HG03139 (cell line): Measurements from ENCODE around the gene MCHR1.

Experiments used
- ATAC-seq: cut with Tn5 transposase; IDR thresholded peaks from one replicate; pipeline ENCODE4 v1.9.1; 2021; ENCODE audit not compliant: unreplicated experiment

Gene MCHR1

DNA sequence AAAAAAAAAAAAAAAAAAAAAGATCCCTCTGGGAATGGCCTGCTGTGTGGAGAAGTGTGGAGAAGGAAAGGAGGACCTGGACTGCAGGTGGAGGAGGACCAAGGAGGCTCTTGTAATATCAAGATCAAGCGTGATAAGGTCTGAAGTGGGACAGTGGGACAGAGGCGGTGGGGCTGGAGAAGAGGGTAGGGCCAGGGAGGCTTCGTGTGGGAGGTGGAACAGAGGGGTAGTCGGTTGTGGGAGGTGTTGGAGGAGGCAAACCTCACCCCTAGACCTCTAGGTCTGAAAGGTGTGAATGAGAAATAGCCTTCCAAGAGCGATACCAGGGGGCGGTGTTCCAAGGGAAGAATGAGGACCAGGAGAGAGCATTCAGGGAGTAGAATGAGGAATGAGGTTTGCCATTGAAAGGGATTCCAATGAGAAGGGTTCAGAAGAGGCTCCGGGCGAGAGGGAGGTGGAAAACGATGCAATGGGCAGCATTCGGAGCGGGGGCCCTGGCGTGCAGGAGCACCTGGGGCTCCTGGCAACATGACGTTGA is 44.2 kb downstream of the MCHR1 start:
- ATAC-seq: no peak

GRCh38 chr22:40726514-40726913 is 47.2 kb downstream of the MCHR1 start:
- ATAC-seq: no peak

- ATAC-seq: no peak
These were observed 48.0 kb downstream of the MCHR1 start for GRCh38 chr22:40727070-40727963.

GRCh38 chr22:40727964-40728615 is 48.8 kb downstream of the MCHR1 start:
- no peak for ATAC-seq

GRCh38 chr22:40728731-40729189 is 49.5 kb downstream of the MCHR1 start:
- ATAC-seq: no peak

GRCh38 chr22:40729284-40729683 is 50.0 kb downstream of the MCHR1 start:
- ATAC-seq: no peak
